DOHH2 (cell line): Measurements from ENCODE around the gene CIC.

Experiments used
- CTCF ChIP-seq: fragments of 200-600 bp; sonication (generic); IDR thresholded peaks from one replicate; pipeline ENCODE4 v1.5.1; 2014; ENCODE audit warnings: antibody characterized with exemption, mild to moderate bottlenecking, low read depth, low read length; ENCODE audit not compliant: poor library complexity, severe bottlenecking
- EZH2phosphoT487 ChIP-seq: fragments of 200-600 bp; sonication (generic); IDR thresholded peaks from 2 replicates; pipeline ENCODE4 v1.6.1; 2017; ENCODE audit warnings: borderline replicate concordance, mild to moderate bottlenecking, antibody characterized with exemption, low read length, moderate library complexity, mixed read lengths

GRCh38 chr19:42297039-42297438 lies 28.0 kb downstream of the CIC start:
- TF ChIP-seq CTCF: no peak
- no peak for TF ChIP-seq EZH2phosphoT487
